Keratinocyte (primary cell): ENCODE results near the gene LAMA4. TPM values are rescaled to one million over a fixed set of nuclear protein-coding genes. Genes with fewer than 3 reads are reported as not detected.

Experiments used
- DNase-seq: peaks from one replicate; pipeline ENCODE4 v3.0.0-alpha.2; 2011; ENCODE audit warnings: low read depth, missing footprints, low spot score
- FAIRE-seq: peaks from 2 replicates; lab custom pipeline; 2011; peaks lifted over from hg19 to GRCh38; lab: Jason Lieb, UNC
- H2AFZ ChIP-seq: 2 replicates; pipeline ENCODE4 v1.6.0; 2012; ENCODE audit warnings: low read length, control low read depth, inconsistent platforms; ENCODE audit not compliant: control insufficient read depth
- H3K27ac ChIP-seq: 2 replicates; pipeline ENCODE4 v1.5.1; 2011; ENCODE audit warnings: low read length; ENCODE audit not compliant: control insufficient read depth, insufficient read depth
- H3K27me3 ChIP-seq: 3 replicates; pipeline ENCODE4 v1.6.0; 2011; ENCODE audit warnings: low read length; ENCODE audit not compliant: control insufficient read depth, insufficient read depth; ENCODE audit errors: extremely low read depth
- H3K36me3 ChIP-seq, 2 experiments: 2 replicates in 1 of 2; 3 replicates in 1 of 2; pipeline ENCODE4 v1.5.1; 2011; ENCODE audit warnings: low read length in 2 of 2, mild to moderate bottlenecking in 1 of 2; ENCODE audit not compliant: control insufficient read depth in 2 of 2, insufficient read depth in 2 of 2; ENCODE audit errors: extremely low read depth in 1 of 2
- H3K4me1 ChIP-seq: 3 replicates; pipeline ENCODE4 v1.5.1; 2011; ENCODE audit warnings: low read length; ENCODE audit not compliant: control insufficient read depth, insufficient read depth; ENCODE audit errors: extremely low read depth
- H3K4me2 ChIP-seq: 3 replicates; pipeline ENCODE4 v1.6.0; 2011; ENCODE audit warnings: low read depth, low read length; ENCODE audit not compliant: control insufficient read depth, insufficient read depth; ENCODE audit errors: extremely low read depth
- H3K4me3 ChIP-seq, 3 experiments: fragments of 200-600 bp in 1 of 3; sonication (generic) in 1 of 3; 2 replicates in 2 of 3; 3 replicates in 1 of 3; pipeline ENCODE4 v1.5.1; 2011 to 2016; ENCODE audit warnings: low read length in 3 of 3, mild to moderate bottlenecking in 3 of 3, control low read depth in 2 of 3, inconsistent platforms in 1 of 3, low read depth in 1 of 3, mixed read lengths in 1 of 3, mixed run types in 1 of 3, moderate library complexity in 1 of 3; ENCODE audit not compliant: control insufficient read depth in 2 of 3, insufficient read depth in 2 of 3; ENCODE audit errors: extremely low read depth in 1 of 3
- H3K79me2 ChIP-seq: 2 replicates; pipeline ENCODE4 v1.6.0; 2012; ENCODE audit warnings: low read length; ENCODE audit not compliant: control insufficient read depth, insufficient read depth
- H3K9ac ChIP-seq: 3 replicates; pipeline ENCODE4 v1.6.0; 2011; ENCODE audit warnings: low read length; ENCODE audit not compliant: control insufficient read depth, insufficient read depth; ENCODE audit errors: extremely low read depth
- H3K9me1 ChIP-seq: 3 replicates; pipeline ENCODE4 v1.6.0; 2011; ENCODE audit warnings: low read length; ENCODE audit not compliant: control insufficient read depth, insufficient read depth; ENCODE audit errors: extremely low read depth
- H3K9me3 ChIP-seq: 2 replicates; pipeline ENCODE4 v1.5.1; 2012; ENCODE audit warnings: low read depth, low read length; ENCODE audit not compliant: control insufficient read depth
- H4K20me1 ChIP-seq: 3 replicates; pipeline ENCODE4 v1.6.0; 2011; ENCODE audit warnings: low read length; ENCODE audit not compliant: control insufficient read depth, insufficient read depth; ENCODE audit errors: extremely low read depth
- CTCF ChIP-seq, 3 experiments: IDR thresholded peaks in 1 of 3; conservative IDR thresholded peaks in 1 of 3; optimal IDR thresholded peaks in 1 of 3; 2 replicates in 2 of 3; 3 replicates in 1 of 3; pipeline versions ENCODE3 to v1.5.1; 2011; ENCODE audit warnings: low read length in 3 of 3, mild to moderate bottlenecking in 3 of 3, moderate library complexity in 2 of 3, control low read depth in 1 of 3, inconsistent platforms in 1 of 3; ENCODE audit not compliant: insufficient read depth in 2 of 3; ENCODE audit errors: extremely low read depth in 1 of 3
- EZH2 ChIP-seq: IDR thresholded peaks from one replicate; pipeline ENCODE4 v1.6.1; 2012; ENCODE audit warnings: inconsistent platforms, mild to moderate bottlenecking, low read length, moderate library complexity
- dilution Hi-C: fragments of 300-500 bp; cut with MboI; formaldehyde crosslinking; loops from one replicate; pipeline ENCODE4 v1.7.0; 2020; ENCODE audit warnings: low sequenced_read_pairs; ENCODE audit not compliant: extremely low pct_ligation_motif_present
- polyA plus RNA-seq, 5 experiments: library from polyadenylated mRNA; depleted of rRNA in 3 of 5; stranded (reverse) in 3 of 5; stranded (forward) in 1 of 5; unstranded in 1 of 5; fragments of >200 nt; gene quantifications; 1 replicate in 1 of 5; 2 replicates in 3 of 5; 3 replicates in 1 of 5; pipeline versions ENCODE4 v1.2.1 to v1.2.3, GENCODE V29; 2011 to 2012; ENCODE audit warnings: missing spikeins in 2 of 5, low read depth in 1 of 5, low replicate concordance in 1 of 5

The LAMA4 gene
- polyA plus RNA-seq, 1 donor (not counting 4 experiments of a cell fraction or from before 2014, with no cell fraction given) = 0.12 TPM

GRCh38 chr6:112087916-112088315 is 166.5 kb downstream of the LAMA4 start:
- peak overlapping the region; percentile 96 for H3K4me2 ChIP-seq
- no peaks in the 10 kb centered on the region for H3K27me3 ChIP-seq
- no peaks in the 10 kb centered on the region for H3K9me3 ChIP-seq
- peaks cover 3 to 18% of the 10 kb centered on the region in 2 experiments for H3K36me3 ChIP-seq
- H3K4me3 ChIP-seq = peak overlapping the region; percentile 80 to 97 (median 97)
- H2AFZ ChIP-seq = peak overlapping the region; percentile 99
- no peaks in the 10 kb centered on the region for H3K9me1 ChIP-seq
- no peak for FAIRE-seq
- DNase-seq = no peak
- no peaks in the 10 kb centered on the region for H3K79me2 ChIP-seq
- dilution Hi-C loops = no loop called here
- no peak for TF ChIP-seq EZH2
- TF ChIP-seq CTCF (optimal IDR thresholded peaks at IDR 0.05 in 1 of 3, IDR thresholded peaks at IDR 0.05 in 1 of 3, conservative IDR thresholded peaks at IDR 0.05 in 1 of 3; ENCODE audit: extremely low read depth in 1 of 3, insufficient read depth in 2 of 3, low read length in 3 of 3) = no peak
- H4K20me1 ChIP-seq = no peaks in the 10 kb centered on the region
- H3K27ac ChIP-seq = peak overlapping the region; percentile 10
- H3K4me1 ChIP-seq = peaks cover 5% of the 10 kb centered on the region
- H3K9ac ChIP-seq = peak overlapping the region; percentile 86

- Histone ChIP-seq H3K27me3 (no peaks in the 10 kb centered on the region), H3K9ac (peak within 1 kb of the TSS; percentile 86), H3K9me3 (no peaks in the 10 kb centered on the region), H3K4me2 (peak within 1 kb of the TSS; percentile 96), H3K4me1 (peaks cover 5% of the 10 kb centered on the region), H2AFZ (peak within 1 kb of the TSS; percentile 99), H3K79me2 (no peaks in the 10 kb centered on the region), H4K20me1 (no peaks in the 10 kb centered on the region), H3K36me3 (peaks cover 3 to 21% of the 10 kb centered on the region in 2 experiments), H3K9me1 (no peaks in the 10 kb centered on the region), H3K27ac (peak within 1 kb of the TSS; percentile 76), H3K4me3 (peak within 1 kb of the TSS; percentile 80 to 97 (median 97))
- peak; percentile 87 for DNase-seq
- FAIRE-seq = peak; percentile 92
- no peak for TF ChIP-seq EZH2
- peak in 1 of 3 experiments; percentile 9 for TF ChIP-seq CTCF (optimal IDR thresholded peaks at IDR 0.05 in 1 of 3, IDR thresholded peaks at IDR 0.05 in 1 of 3, conservative IDR thresholded peaks at IDR 0.05 in 1 of 3; ENCODE audit: extremely low read depth in 1 of 3, insufficient read depth in 2 of 3, low read length in 3 of 3)
- dilution Hi-C loops = no loop called here
Measured at GRCh38 chr6:112087136-112087911, 167.0 kb downstream of the LAMA4 start, which contains the start of the genes FAM229B and TUBE1. Gene FAM229B (plus strand): TSS chr6:112087591. CDS start chr6:112099284, 11,693 bp downstream. Gene TUBE1 (minus strand): TSS chr6:112087482. CDS start chr6:112087434, 48 bp downstream.
